ENCODE measurements around the gene SEC63. TPM values are rescaled to one million over a fixed set of nuclear protein-coding genes. Genes with fewer than 3 reads are reported as not detected.

SEC63 gene
- total RNA-seq, 1 donor from 2014 or later: 89.9 TPM

GRCh38 chr6:107822176-107823046 is 135.6 kb downstream of the SEC63 start:
- intact Hi-C loops (cut with micrococcal nuclease): loop anchor here (1.0 to 10.0 kb wide), 12 partner anchors 81 to 1840 kb away; partner anchors contain the start of genes AFG1L, BEND3, CD164 and CEP57L1

GRCh38 chr6:107821591-107821990 is 136.4 kb downstream of the SEC63 start:
- intact Hi-C loops (cut with micrococcal nuclease): loop anchor here (5.0 to 10.0 kb wide), 9 partner anchors 441 to 1839 kb away; partner anchors contain the start of genes BEND3, CD164, CEP57L1 and SESN1

- intact Hi-C loops (cut with micrococcal nuclease): loop anchor here (1.0 to 10.0 kb wide), 12 partner anchors 20 to 1838 kb away; partner anchors contain the start of genes BEND3, CD164, CEP57L1 and SESN1
These were observed 137.4 kb downstream of the SEC63 start for GRCh38 chr6:107820338-107821261.

- intact Hi-C loops (cut with micrococcal nuclease): loop anchor here (1.0 to 10.0 kb wide), 12 partner anchors 20 to 1838 kb away; partner anchors contain the start of genes BEND3, CD164, CEP57L1 and SESN1
These were observed 138.1 kb downstream of the SEC63 start for GRCh38 chr6:107819964-107820337.

GRCh38 chr6:107819217-107819616 is 138.8 kb downstream of the SEC63 start:
- intact Hi-C loops (cut with micrococcal nuclease): no loop called here

- intact Hi-C loops (cut with micrococcal nuclease): no loop called here
These were observed 139.7 kb downstream of the SEC63 start for GRCh38 chr6:107818272-107818671.

- intact Hi-C loops (cut with micrococcal nuclease): no loop called here
These were observed 140.2 kb downstream of the SEC63 start for GRCh38 chr6:107817784-107818183.

Other genes starting within 250 kb of the SEC63 start
- 7.9 and 8.4 TPM in 2 replicates for gene SCML4, start 133.9 kb downstream of the SEC63 start, total RNA-seq
- gene OSTM1, start 116.5 kb upstream of the SEC63 start, total RNA-seq: 39.8 and 43.3 TPM in 2 replicates
- gene NR2E1, start 207.8 kb upstream of the SEC63 start, total RNA-seq: not detected in 2 replicates

Measured in T-helper 1 cell treated with Interleukin-12 subunit alpha and Interleukin-12 subunit beta and Interleukin-4 antibody, amounts not matched to agents 30 ng/mL and 1 ng/mL, for 36 hours (primary cell).